ENCODE measurements around the gene KRTAP9-3.

DNA sequence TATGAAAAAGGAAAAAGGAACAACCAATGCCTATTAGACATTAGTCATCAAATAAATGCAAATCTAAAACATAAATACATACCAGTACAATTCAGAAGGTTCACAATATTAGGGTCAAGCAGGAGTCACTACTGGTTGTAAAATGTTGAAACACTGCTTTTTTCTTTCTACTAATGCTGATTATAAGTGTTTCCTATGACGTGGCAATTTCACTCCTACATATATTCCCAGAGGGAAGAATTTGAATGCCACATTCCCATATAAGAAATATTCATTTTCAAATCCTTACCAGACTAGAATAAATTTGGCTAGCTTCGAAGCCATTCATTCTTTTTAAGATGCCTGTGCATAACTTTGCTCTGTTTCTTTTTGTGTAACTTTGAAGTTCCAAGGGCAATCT, 8.4 kb upstream of the KRTAP9-3 start:
- TF ChIP-seq EP300 (IDR thresholded peaks at IDR 0.05) (no peak), POLR2AphosphoS5 (IDR thresholded peaks at IDR 0.05) (no peak), POLR2A (IDR thresholded peaks at IDR 0.05) (no peak)
- TF ChIP-seq, protein P1, sequence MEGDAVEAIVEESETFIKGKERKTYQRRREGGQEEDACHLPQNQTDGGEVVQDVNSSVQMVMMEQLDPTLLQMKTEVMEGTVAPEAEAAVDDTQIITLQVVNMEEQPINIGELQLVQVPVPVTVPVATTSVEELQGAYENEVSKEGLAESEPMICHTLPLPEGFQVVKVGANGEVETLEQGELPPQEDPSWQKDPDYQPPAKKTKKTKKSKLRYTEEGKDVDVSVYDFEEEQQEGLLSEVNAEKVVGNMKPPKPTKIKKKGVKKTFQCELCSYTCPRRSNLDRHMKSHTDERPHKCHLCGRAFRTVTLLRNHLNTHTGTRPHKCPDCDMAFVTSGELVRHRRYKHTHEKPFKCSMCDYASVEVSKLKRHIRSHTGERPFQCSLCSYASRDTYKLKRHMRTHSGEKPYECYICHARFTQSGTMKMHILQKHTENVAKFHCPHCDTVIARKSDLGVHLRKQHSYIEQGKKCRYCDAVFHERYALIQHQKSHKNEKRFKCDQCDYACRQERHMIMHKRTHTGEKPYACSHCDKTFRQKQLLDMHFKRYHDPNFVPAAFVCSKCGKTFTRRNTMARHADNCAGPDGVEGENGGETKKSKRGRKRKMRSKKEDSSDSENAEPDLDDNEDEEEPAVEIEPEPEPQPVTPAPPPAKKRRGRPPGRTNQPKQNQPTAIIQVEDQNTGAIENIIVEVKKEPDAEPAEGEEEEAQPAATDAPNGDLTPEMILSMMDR (IDR thresholded peaks at IDR 0.05) = no peak

Measured in suprapubic skin (tissue), 4 donors.